K562 (cell line): ENCODE data around the gene ZFP57. TPM values are rescaled to one million over a fixed set of nuclear protein-coding genes. Genes with fewer than 3 reads are reported as not detected.

ENCODE experiments used
- BCL6 ChIP-seq: fragments of 250-450 bp; sonication (Bioruptor Pico); IDR thresholded peaks from 2 replicates; pipeline ENCODE4 v1.4.0; 2020
- KDM4B ChIP-seq, 2 experiments: fragments of 450-650 bp in 1 of 2; sonication (generic) in 1 of 2; IDR thresholded peaks; 2 replicates each; pipeline ENCODE4 v1.6.1; 2016 to 2017; ENCODE audit warnings: borderline replicate concordance in 2 of 2, antibody characterized with exemption in 1 of 2, low read depth in 1 of 2, mild to moderate bottlenecking in 1 of 2
- L3MBTL2 ChIP-seq: fragments of 450-650 bp; IDR thresholded peaks from 2 replicates; pipeline ENCODE4 v1.6.1; 2016; ENCODE audit warnings: mild to moderate bottlenecking, moderate library complexity
- MTA3 ChIP-seq: fragments of 450-650 bp; formaldehyde crosslinking; IDR thresholded peaks from 2 replicates; pipeline ENCODE4 v1.6.1; 2017; ENCODE audit warnings: mild to moderate bottlenecking, borderline replicate concordance
- SMAD3 ChIP-seq: fragments of 450-650 bp; formaldehyde crosslinking; conservative IDR thresholded peaks from 2 replicates; pipeline ENCODE4 v1.4.0; 2020; ENCODE audit warnings: mild to moderate bottlenecking
- TAF15 ChIP-seq: fragments of 200-400 bp; formaldehyde crosslinking; IDR thresholded peaks from 2 replicates; pipeline ENCODE4 v1.6.1; 2017; ENCODE audit warnings: mild to moderate bottlenecking, low read depth, low read length, moderate library complexity
- TCF7 ChIP-seq: sonication (generic); IDR thresholded peaks from 2 replicates; pipeline ENCODE4 v1.6.1; 2016; ENCODE audit warnings: antibody characterized with exemption, borderline replicate concordance
- ZNF23 ChIP-seq: fragments of 250-450 bp; sonication (Bioruptor Pico); IDR thresholded peaks from 2 replicates; pipeline ENCODE4 v1.4.0; 2020; ENCODE audit warnings: mild to moderate bottlenecking
- ZNF644 ChIP-seq: fragments of 200-800 bp; sonication (Bioruptor generic); IDR thresholded peaks from 2 replicates; pipeline ENCODE4 v1.6.1; 2016; ENCODE audit warnings: low read depth, missing genetic modification characterization, missing compliant biosample characterization
- polyA plus RNA-seq, 8 experiments: library from polyadenylated mRNA; depleted of rRNA in 4 of 8; stranded (reverse) in 5 of 8; unstranded in 3 of 8; fragments of >200 nt; fragmentation: Nextera tagmentation in 2 of 8; fragmentation: Illumina TruSeq in 1 of 8; extraction: Ambion mirVana in 2 of 8; extraction: Trizol in 1 of 8; gene quantifications; 2 replicates each; pipeline versions ENCODE4 v1.2.1 to v1.2.3, GENCODE V29; 2011 to 2014; ENCODE audit warnings: inconsistent platforms in 1 of 8, missing spikeins in 1 of 8
- total RNA-seq, 7 experiments: library from RNA; depleted of rRNA in 6 of 7; stranded (reverse); fragments of >200 nt in 6 of 7; fragmentation: Illumina TruSeq in 2 of 7; extraction: Trizol in 2 of 7; gene quantifications; 2 replicates each; pipeline versions ENCODE4 v1.2.1 to v1.2.3, GENCODE V29; 2011 to 2021; ENCODE audit warnings: low replicate concordance in 1 of 7
- TF ChIP-seq, protein P1 (sequence below): conservative IDR thresholded peaks from 2 replicates; pipeline ENCODE4 v1.6.1; 2011; ENCODE audit warnings: low read depth, mild to moderate bottlenecking, low read length; ENCODE audit not compliant: control insufficient read depth
- TF ChIP-seq, protein P2 (sequence below), 2 experiments: fragments of 450-650 bp; IDR thresholded peaks; 2 replicates each; pipeline ENCODE4 v1.6.1; 2018; ENCODE audit warnings: mild to moderate bottlenecking in 2 of 2, low read depth in 1 of 2; ENCODE audit not compliant: partially characterized antibody in 2 of 2
- TF ChIP-seq, protein P3 (sequence below), 3 experiments: IDR thresholded peaks in 2 of 3; conservative IDR thresholded peaks in 1 of 3; 2 replicates each; pipeline ENCODE4 v1.5.1; 2011 to 2012; ENCODE audit warnings: low read length in 3 of 3, mild to moderate bottlenecking in 3 of 3, control low read depth in 2 of 3, improper control_type of control experiment in 1 of 3, inconsistent platforms in 1 of 3, low read depth in 1 of 3, mixed read lengths in 1 of 3, moderate library complexity in 1 of 3; ENCODE audit not compliant: insufficient read depth in 2 of 3
- TF ChIP-seq, protein P4 (sequence below): fragments of 450-650 bp; IDR thresholded peaks from 2 replicates; pipeline ENCODE4 v1.6.1; 2016; ENCODE audit warnings: antibody characterized with exemption
- TF ChIP-seq, protein P5 (sequence below): IDR thresholded peaks from 2 replicates; pipeline ENCODE4 v1.6.1; 2012; ENCODE audit warnings: low read depth, low read length, improper control_type of control experiment, borderline replicate concordance

ZFP57 gene
- total and polyA plus RNA-seq, 9 of the 15 experiments (the other 6 are each of a cell fraction or from before 2014, with no cell fraction given): 0.04 to 0.28 (median 0.13) TPM

DNA sequence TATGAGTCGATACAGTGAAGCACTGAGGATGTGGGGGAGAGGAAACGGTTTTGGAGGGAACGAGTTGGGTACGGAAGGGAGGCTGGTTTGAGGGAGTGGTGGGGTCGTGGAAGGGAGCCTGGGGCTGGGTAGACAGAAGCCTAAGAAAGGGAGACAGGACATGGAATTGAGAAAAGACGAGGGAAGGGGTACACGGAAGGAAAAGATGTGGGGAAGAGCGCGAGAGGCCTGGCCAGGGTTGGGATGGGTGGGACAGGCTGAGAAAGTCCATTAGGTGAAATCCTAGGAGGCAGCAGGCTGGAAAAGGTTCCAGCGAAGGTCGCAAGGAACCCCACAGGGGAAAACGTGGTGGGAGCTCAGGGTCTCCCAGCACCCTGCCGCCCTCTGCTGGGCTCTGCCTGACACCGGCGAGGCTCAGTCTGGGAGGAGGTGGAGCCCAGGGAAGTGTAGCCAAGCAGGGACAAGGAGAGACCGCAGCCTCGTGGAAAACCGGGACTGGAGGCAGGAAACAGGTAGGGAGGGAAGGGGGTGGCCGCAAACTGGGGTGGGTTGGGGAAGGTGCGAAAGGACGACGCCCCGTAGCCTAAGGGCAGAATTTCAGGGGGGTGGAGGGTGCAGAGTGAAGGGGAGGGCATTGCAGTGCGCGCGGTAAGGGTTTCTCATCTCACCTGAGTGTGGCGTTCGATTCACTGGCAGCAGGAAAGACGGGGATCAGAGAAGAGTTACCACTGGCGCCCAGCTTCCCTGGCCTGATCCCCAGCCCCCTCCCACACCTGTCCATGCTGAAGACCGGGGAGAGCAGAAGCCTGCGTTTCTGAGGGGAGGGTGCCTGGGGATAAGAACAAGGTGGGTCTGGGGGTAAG is 52.3 kb downstream of the ZFP57 start (continued):
- TF ChIP-seq KDM4B (IDR thresholded peaks at IDR 0.05; ENCODE audit: borderline replicate concordance in 2 of 2, low read depth in 1 of 2) (no peak), TAF15 (no peak), ZNF644 (no peak), SMAD3 (CRISPR knock-in tag) (no peak), ZNF23 (no peak), TCF7 (peak; percentile 56; the same call in 1 of the 2 replicates), BCL6 (CRISPR knock-in tag) (no peak), MTA3 (0 out of 2 replicates have a peak, but pooled peaks have one; percentile 57), L3MBTL2 (peak; percentile 78)
- TF ChIP-seq, protein P1, sequence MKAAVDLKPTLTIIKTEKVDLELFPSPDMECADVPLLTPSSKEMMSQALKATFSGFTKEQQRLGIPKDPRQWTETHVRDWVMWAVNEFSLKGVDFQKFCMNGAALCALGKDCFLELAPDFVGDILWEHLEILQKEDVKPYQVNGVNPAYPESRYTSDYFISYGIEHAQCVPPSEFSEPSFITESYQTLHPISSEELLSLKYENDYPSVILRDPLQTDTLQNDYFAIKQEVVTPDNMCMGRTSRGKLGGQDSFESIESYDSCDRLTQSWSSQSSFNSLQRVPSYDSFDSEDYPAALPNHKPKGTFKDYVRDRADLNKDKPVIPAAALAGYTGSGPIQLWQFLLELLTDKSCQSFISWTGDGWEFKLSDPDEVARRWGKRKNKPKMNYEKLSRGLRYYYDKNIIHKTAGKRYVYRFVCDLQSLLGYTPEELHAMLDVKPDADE: peak; percentile 62; the same call in 1 of the 2 replicates
- TF ChIP-seq, protein P2, sequence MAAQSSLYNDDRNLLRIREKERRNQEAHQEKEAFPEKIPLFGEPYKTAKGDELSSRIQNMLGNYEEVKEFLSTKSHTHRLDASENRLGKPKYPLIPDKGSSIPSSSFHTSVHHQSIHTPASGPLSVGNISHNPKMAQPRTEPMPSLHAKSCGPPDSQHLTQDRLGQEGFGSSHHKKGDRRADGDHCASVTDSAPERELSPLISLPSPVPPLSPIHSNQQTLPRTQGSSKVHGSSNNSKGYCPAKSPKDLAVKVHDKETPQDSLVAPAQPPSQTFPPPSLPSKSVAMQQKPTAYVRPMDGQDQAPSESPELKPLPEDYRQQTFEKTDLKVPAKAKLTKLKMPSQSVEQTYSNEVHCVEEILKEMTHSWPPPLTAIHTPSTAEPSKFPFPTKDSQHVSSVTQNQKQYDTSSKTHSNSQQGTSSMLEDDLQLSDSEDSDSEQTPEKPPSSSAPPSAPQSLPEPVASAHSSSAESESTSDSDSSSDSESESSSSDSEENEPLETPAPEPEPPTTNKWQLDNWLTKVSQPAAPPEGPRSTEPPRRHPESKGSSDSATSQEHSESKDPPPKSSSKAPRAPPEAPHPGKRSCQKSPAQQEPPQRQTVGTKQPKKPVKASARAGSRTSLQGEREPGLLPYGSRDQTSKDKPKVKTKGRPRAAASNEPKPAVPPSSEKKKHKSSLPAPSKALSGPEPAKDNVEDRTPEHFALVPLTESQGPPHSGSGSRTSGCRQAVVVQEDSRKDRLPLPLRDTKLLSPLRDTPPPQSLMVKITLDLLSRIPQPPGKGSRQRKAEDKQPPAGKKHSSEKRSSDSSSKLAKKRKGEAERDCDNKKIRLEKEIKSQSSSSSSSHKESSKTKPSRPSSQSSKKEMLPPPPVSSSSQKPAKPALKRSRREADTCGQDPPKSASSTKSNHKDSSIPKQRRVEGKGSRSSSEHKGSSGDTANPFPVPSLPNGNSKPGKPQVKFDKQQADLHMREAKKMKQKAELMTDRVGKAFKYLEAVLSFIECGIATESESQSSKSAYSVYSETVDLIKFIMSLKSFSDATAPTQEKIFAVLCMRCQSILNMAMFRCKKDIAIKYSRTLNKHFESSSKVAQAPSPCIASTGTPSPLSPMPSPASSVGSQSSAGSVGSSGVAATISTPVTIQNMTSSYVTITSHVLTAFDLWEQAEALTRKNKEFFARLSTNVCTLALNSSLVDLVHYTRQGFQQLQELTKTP (IDR thresholded peaks at IDR 0.05; ENCODE audit: low read depth in 1 of 2, partially characterized antibody in 2 of 2): no peak
- TF ChIP-seq, protein P3, sequence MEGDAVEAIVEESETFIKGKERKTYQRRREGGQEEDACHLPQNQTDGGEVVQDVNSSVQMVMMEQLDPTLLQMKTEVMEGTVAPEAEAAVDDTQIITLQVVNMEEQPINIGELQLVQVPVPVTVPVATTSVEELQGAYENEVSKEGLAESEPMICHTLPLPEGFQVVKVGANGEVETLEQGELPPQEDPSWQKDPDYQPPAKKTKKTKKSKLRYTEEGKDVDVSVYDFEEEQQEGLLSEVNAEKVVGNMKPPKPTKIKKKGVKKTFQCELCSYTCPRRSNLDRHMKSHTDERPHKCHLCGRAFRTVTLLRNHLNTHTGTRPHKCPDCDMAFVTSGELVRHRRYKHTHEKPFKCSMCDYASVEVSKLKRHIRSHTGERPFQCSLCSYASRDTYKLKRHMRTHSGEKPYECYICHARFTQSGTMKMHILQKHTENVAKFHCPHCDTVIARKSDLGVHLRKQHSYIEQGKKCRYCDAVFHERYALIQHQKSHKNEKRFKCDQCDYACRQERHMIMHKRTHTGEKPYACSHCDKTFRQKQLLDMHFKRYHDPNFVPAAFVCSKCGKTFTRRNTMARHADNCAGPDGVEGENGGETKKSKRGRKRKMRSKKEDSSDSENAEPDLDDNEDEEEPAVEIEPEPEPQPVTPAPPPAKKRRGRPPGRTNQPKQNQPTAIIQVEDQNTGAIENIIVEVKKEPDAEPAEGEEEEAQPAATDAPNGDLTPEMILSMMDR (IDR thresholded peaks at IDR 0.05 in 2 of 3, conservative IDR thresholded peaks at IDR 0.05 in 1 of 3; ENCODE audit: insufficient read depth in 2 of 3, low read depth in 1 of 3, low read length in 3 of 3): peak; percentile 86 to 87 (median 86)
- TF ChIP-seq, protein P4, sequence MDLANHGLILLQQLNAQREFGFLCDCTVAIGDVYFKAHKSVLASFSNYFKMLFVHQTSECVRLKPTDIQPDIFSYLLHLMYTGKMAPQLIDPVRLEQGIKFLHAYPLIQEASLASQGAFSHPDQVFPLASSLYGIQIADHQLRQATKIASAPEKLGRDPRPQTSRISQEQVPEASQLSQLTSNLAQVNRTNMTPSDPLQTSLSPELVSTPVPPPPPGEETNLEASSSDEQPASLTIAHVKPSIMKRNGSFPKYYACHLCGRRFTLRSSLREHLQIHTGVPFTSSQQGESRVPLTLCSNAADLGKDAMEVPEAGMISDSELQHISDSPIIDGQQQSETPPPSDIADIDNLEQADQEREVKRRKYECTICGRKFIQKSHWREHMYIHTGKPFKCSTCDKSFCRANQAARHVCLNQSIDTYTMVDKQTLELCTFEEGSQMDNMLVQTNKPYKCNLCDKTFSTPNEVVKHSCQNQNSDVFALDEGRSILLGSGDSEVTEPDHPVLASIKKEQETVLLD: 0 out of 2 replicates have a peak, but pooled peaks have one; percentile 31
- TF ChIP-seq, protein P5, sequence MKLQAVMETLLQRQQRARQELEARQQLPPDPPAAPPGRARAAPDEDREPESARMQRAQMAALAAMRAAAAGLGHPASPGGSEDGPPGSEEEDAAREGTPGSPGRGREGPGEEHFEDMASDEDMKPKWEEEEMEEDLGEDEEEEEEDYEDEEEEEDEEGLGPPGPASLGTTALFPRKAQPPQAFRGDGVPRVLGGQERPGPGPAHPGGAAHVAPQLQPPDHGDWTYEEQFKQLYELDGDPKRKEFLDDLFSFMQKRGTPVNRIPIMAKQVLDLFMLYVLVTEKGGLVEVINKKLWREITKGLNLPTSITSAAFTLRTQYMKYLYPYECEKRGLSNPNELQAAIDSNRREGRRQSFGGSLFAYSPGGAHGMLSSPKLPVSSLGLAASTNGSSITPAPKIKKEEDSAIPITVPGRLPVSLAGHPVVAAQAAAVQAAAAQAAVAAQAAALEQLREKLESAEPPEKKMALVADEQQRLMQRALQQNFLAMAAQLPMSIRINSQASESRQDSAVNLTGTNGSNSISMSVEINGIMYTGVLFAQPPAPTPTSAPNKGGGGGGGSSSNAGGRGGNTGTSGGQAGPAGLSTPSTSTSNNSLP: no peak
